ENCODE results near the gene FNBP1L. TPM values are rescaled to one million over a fixed set of nuclear protein-coding genes. Genes with fewer than 3 reads are reported as not detected.
A peak's percentile ranks its signal among the peaks of the same experiment; 100 is the strongest.

FNBP1L gene
- total and polyA plus RNA-seq, 2 donors (not counting 1 experiment from before 2014, with no cell fraction given) = 0.86 to 5.4 TPM

GRCh38 chr1:93416183-93416582 is 31.7 kb upstream of the FNBP1L start:
- Histone ChIP-seq H3K79me2 (ENCODE audit: control insufficient read depth, insufficient read depth, low read length) (no peaks in the 10 kb centered on the region), H3K36me3 (replicated peaks in 1 of 2; ENCODE audit: control extremely low read depth in 1 of 2, control insufficient read depth in 1 of 2, extremely low read depth in 1 of 2, insufficient read depth in 2 of 2, low read length in 1 of 2) (no peaks in the 10 kb centered on the region), H3K27me3 (replicated peaks in 1 of 4; ENCODE audit: control extremely low read depth in 1 of 4, control insufficient read depth in 3 of 4, insufficient read depth in 4 of 4, low read length in 3 of 4) (peaks cover 0 to 4% (median 0%) of the 10 kb centered on the region in 4 experiments), H3K4me3 (ENCODE audit: control extremely low read depth in 1 of 5, extremely low read depth in 1 of 5, insufficient read depth in 1 of 5, low read depth in 2 of 5, low read length in 4 of 5) (no peak overlapping the region), H3K4me1 (ENCODE audit: control insufficient read depth in 2 of 2, insufficient read depth in 2 of 2, low read length in 2 of 2) (peaks cover 8 to 14% of the 10 kb centered on the region in 2 donors), H4K20me1 (ENCODE audit: control insufficient read depth, insufficient read depth, low read length, poor library complexity, severe bottlenecking) (no peaks in the 10 kb centered on the region), H3K4me2 (replicated peaks; ENCODE audit: low read depth, low read length, poor library complexity, severe bottlenecking) (no peak overlapping the region), H3K9me3 (ENCODE audit: control extremely low read depth in 1 of 3, control insufficient read depth in 2 of 3, insufficient read depth in 1 of 3, low read length in 2 of 3) (peaks cover 0 to 2% (median 0%) of the 10 kb centered on the region in 3 donors), H3K27ac (ENCODE audit: low read length in 2 of 2) (no peak overlapping the region), H3K9ac (ENCODE audit: low read length) (no peak overlapping the region), H2AFZ (ENCODE audit: insufficient read depth, low read depth, low read length, poor library complexity, severe bottlenecking) (no peak overlapping the region)
- POLR2A ChIA-PET = no interaction called here
- 46% methylated on average over 2 of the region's 2 CpGs for WGBS (ENCODE audit: insufficient coverage)
- Mint-ChIP-seq H3K9me3 (ENCODE audit: insufficient read depth) (no peaks in the 10 kb centered on the region), H3K4me1 (peaks cover 15% of the 10 kb centered on the region), H3K27me3 (peaks cover 11% of the 10 kb centered on the region), H3K4me3 (no peak overlapping the region), H3K27ac (no peak overlapping the region)
- DNase-seq (peak; percentile 19), ATAC-seq (ENCODE audit: low read depth) (no peak)
- CTCF ChIA-PET = no interaction called here
- intact Hi-C loops (cut with micrococcal nuclease) = no loop called here
- TF ChIP-seq CTCF (IDR thresholded peaks at IDR 0.05) = no peak

GRCh38 chr1:93419344-93419743 is 28.6 kb upstream of the FNBP1L start:
- peaks cover 12% of the 10 kb centered on the region for H3K27me3 Mint-ChIP-seq
- Histone ChIP-seq H3K4me1 (ENCODE audit: control insufficient read depth in 2 of 2, insufficient read depth in 2 of 2, low read length in 2 of 2) (peaks cover 8 to 14% of the 10 kb centered on the region in 2 donors), H4K20me1 (ENCODE audit: control insufficient read depth, insufficient read depth, low read length, poor library complexity, severe bottlenecking) (no peaks in the 10 kb centered on the region), H3K27ac (ENCODE audit: low read length in 2 of 2) (no peak overlapping the region), H3K9me3 (ENCODE audit: control extremely low read depth in 1 of 3, control insufficient read depth in 2 of 3, insufficient read depth in 1 of 3, low read length in 2 of 3) (peaks cover 0 to 2% (median 0%) of the 10 kb centered on the region in 3 donors), H3K36me3 (replicated peaks in 1 of 2; ENCODE audit: control extremely low read depth in 1 of 2, control insufficient read depth in 1 of 2, extremely low read depth in 1 of 2, insufficient read depth in 2 of 2, low read length in 1 of 2) (no peaks in the 10 kb centered on the region), H3K9ac (ENCODE audit: low read length) (no peak overlapping the region), H3K27me3 (replicated peaks in 1 of 4; ENCODE audit: control extremely low read depth in 1 of 4, control insufficient read depth in 3 of 4, insufficient read depth in 4 of 4, low read length in 3 of 4) (peaks cover 0 to 4% (median 0%) of the 10 kb centered on the region in 4 experiments), H3K79me2 (ENCODE audit: control insufficient read depth, insufficient read depth, low read length) (no peaks in the 10 kb centered on the region), H3K4me2 (replicated peaks; ENCODE audit: low read depth, low read length, poor library complexity, severe bottlenecking) (no peak overlapping the region), H2AFZ (ENCODE audit: insufficient read depth, low read depth, low read length, poor library complexity, severe bottlenecking) (no peak overlapping the region), H3K4me3 (ENCODE audit: control extremely low read depth in 1 of 5, extremely low read depth in 1 of 5, insufficient read depth in 1 of 5, low read depth in 2 of 5, low read length in 4 of 5) (no peak overlapping the region)
- POLR2A ChIA-PET = no interaction called here
- WGBS (ENCODE audit: insufficient coverage) = 76% methylated on average over 2 of the region's 2 CpGs
- DNase-seq (no peak), ATAC-seq (ENCODE audit: low read depth) (no peak)
- no peak for TF ChIP-seq EZH2 (IDR thresholded peaks at IDR 0.05; ENCODE audit: borderline replicate concordance, insufficient read depth, low read depth, low read length, poor library complexity, severe bottlenecking)
- no peak for TF ChIP-seq CTCF (IDR thresholded peaks at IDR 0.05)
- CTCF ChIA-PET = interaction anchor here (0.6 kb wide), 1 partner anchor 18 kb away, joined by 3 read pairs; no protein-coding TSS in a partner anchor
- H3K4me3 Mint-ChIP-seq = no peak overlapping the region
- no peak overlapping the region for H3K27ac Mint-ChIP-seq
- intact Hi-C loops (cut with micrococcal nuclease) = no loop called here
- H3K4me1 Mint-ChIP-seq = peaks cover 15% of the 10 kb centered on the region
- H3K9me3 Mint-ChIP-seq (ENCODE audit: insufficient read depth) = no peaks in the 10 kb centered on the region
